ENCODE results near the gene DRG1. TPM values are rescaled to one million over a fixed set of nuclear protein-coding genes. Genes with fewer than 3 reads are reported as not detected.
"Not testable (repeated sequence)": the region's sequence is repeated elsewhere in the genome, so short reads cannot be mapped to it uniquely, and the experiment has no call there.

DRG1 gene
- total RNA-seq, 1 donor from 2014 or later: 80.5 TPM

DNA sequence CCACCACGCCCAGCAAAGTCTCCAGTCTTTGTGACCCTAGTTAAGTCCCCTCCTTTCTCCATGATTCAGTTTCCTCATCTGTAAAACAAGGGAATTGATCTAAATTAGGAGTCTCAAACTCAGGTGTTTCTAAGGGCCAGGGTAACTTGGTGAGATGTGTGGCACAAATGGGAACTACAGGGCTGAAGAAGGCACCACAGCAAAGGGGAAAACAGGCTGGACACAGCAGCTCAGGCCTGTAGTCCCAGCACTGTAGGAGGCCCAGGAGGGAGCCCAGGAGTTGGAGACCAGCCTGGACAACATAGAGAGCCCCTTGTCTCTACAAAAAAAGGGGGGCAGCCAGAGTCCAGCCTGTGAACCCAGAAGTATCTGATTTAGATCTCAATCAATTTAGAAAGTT lies 37.7 kb upstream of the DRG1 start:
- Mint-ChIP-seq H3K9me3 (no peaks in the 10 kb centered on the region), H3K4me3 (no peak overlapping the region), H3K27ac (ENCODE audit: unreplicated experiment) (no peak overlapping the region), H3K27me3 (ENCODE audit: low read depth) (no peaks in the 10 kb centered on the region), H3K36me3 (ENCODE audit: low read depth) (no peaks in the 10 kb centered on the region), H3K4me1 (no peaks in the 10 kb centered on the region)
- DNase-seq (ENCODE audit: low read depth, low spot score): no peak
- TF ChIP-seq, protein P1, sequence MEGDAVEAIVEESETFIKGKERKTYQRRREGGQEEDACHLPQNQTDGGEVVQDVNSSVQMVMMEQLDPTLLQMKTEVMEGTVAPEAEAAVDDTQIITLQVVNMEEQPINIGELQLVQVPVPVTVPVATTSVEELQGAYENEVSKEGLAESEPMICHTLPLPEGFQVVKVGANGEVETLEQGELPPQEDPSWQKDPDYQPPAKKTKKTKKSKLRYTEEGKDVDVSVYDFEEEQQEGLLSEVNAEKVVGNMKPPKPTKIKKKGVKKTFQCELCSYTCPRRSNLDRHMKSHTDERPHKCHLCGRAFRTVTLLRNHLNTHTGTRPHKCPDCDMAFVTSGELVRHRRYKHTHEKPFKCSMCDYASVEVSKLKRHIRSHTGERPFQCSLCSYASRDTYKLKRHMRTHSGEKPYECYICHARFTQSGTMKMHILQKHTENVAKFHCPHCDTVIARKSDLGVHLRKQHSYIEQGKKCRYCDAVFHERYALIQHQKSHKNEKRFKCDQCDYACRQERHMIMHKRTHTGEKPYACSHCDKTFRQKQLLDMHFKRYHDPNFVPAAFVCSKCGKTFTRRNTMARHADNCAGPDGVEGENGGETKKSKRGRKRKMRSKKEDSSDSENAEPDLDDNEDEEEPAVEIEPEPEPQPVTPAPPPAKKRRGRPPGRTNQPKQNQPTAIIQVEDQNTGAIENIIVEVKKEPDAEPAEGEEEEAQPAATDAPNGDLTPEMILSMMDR (conservative IDR thresholded peaks at IDR 0.05): no peak

DNA sequence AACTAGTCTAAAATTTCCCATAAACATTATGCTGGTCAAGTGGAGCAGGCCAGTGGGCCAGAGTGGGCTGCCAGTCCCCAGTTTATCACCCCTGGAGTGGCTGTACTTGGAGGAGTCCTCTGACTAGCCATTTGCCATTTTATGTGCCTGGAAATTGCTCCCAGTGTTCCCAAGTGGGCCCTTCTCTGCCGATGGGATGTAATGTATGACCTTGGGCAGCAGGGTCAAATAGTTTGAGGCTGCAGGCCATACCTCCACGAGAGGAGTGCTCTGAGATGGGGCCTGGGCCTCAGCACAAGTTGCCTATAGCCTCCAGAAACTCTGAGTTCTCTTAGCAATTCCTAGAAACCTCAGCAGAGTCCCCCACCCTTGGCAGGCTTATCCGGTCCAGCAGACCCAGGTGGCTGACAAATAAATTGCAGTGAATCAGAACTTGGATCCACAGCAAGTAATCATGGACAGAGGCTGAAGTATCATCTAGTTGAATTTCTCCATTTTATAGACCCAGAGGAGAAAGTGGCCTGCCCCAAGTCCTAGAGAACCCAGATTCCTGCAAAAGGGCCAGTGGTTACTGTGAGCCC lies 35.4 kb upstream of the DRG1 start:
- H3K27ac Mint-ChIP-seq (ENCODE audit: unreplicated experiment): no peak overlapping the region
- no peaks in the 10 kb centered on the region for H3K27me3 Mint-ChIP-seq (ENCODE audit: low read depth)
- TF ChIP-seq, protein P1 (conservative IDR thresholded peaks at IDR 0.05): no peak
- no peak overlapping the region for H3K4me3 Mint-ChIP-seq
- no peaks in the 10 kb centered on the region for H3K9me3 Mint-ChIP-seq
- H3K36me3 Mint-ChIP-seq (ENCODE audit: low read depth): no peaks in the 10 kb centered on the region
- H3K4me1 Mint-ChIP-seq: no peaks in the 10 kb centered on the region
- DNase-seq (ENCODE audit: low read depth, low spot score): no peak

DNA sequence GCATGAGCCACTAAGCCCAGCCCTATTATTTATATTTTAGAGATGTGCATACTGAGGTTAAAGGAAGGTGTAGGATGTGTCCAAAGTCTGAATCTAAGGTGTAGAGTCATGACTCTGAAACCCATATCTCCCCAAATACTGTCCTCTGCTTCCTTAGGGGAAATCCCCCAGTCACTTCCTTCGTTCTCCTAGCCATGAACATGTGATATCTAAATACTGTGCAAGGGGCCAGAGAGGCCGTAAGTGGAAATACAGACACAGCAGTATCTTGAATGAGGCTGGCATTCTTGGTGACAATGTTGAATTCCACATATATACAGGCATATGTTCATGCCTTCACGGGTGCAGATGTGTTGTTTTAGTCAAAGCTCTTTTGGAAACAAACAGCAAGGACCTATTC lies 32.0 kb upstream of the DRG1 start:
- Mint-ChIP-seq H3K4me3 (no peak overlapping the region), H3K4me1 (no peaks in the 10 kb centered on the region), H3K36me3 (ENCODE audit: low read depth) (no peaks in the 10 kb centered on the region), H3K27ac (ENCODE audit: unreplicated experiment) (no peak overlapping the region), H3K27me3 (ENCODE audit: low read depth) (no peaks in the 10 kb centered on the region), H3K9me3 (no peaks in the 10 kb centered on the region)
- TF ChIP-seq, protein P1 (conservative IDR thresholded peaks at IDR 0.05): no peak
- no peak for DNase-seq (ENCODE audit: low read depth, low spot score)

DNA sequence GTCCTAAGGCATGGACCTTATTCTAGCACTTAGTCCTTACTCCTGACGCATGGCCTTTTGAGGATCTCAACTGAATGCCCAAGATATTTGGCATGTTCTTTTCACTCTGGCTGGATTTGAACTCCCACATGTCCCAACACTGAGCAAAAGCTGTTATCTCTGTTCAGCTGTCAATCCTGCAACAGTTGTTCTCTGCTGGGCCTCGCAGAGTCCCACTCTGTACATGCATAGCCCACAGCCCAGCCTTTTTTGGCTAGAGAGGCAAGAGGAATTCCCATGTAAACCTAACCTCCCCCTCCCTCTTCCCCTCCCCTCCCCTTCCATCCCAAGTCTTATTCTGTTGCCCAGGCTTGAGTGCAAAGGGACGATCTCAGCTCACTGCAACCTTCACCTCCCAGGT lies 21.8 kb upstream of the DRG1 start:
- no peak for DNase-seq (ENCODE audit: low read depth, low spot score)
- H3K27me3 Mint-ChIP-seq (ENCODE audit: low read depth): no peaks in the 10 kb centered on the region
- TF ChIP-seq, protein P1 (conservative IDR thresholded peaks at IDR 0.05): no peak
- no peak overlapping the region for H3K4me3 Mint-ChIP-seq
- H3K36me3 Mint-ChIP-seq (ENCODE audit: low read depth): no peaks in the 10 kb centered on the region
- no peaks in the 10 kb centered on the region for H3K4me1 Mint-ChIP-seq
- H3K9me3 Mint-ChIP-seq: no peaks in the 10 kb centered on the region
- H3K27ac Mint-ChIP-seq (ENCODE audit: unreplicated experiment): no peak overlapping the region

DNA sequence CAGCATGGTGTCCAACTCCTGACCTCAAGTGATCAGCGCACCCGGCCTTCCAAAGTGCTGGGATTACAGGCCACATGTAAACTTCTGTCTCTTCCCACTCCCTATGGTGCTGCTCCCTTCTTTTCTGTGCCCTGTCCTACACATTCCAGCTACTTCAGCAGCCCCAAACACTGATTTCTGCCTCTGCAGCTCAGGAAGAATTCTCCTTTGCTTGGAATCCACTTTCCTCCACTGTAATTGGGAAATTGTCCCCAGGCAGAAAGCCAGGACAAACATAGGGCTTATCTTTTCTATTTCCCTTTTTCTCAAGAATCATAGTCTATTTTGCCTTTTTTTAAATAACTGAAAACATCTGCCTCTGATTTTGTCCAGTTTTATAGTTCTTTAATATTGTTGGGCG lies 21.3 kb upstream of the DRG1 start:
- DNase-seq (ENCODE audit: low read depth, low spot score): no peak
- H3K27me3 Mint-ChIP-seq (ENCODE audit: low read depth): no peaks in the 10 kb centered on the region
- no peaks in the 10 kb centered on the region for H3K36me3 Mint-ChIP-seq (ENCODE audit: low read depth)
- TF ChIP-seq, protein P1 (conservative IDR thresholded peaks at IDR 0.05): no peak
- H3K4me3 Mint-ChIP-seq: no peak overlapping the region
- no peaks in the 10 kb centered on the region for H3K9me3 Mint-ChIP-seq
- no peaks in the 10 kb centered on the region for H3K4me1 Mint-ChIP-seq
- no peak overlapping the region for H3K27ac Mint-ChIP-seq (ENCODE audit: unreplicated experiment)

DNA sequence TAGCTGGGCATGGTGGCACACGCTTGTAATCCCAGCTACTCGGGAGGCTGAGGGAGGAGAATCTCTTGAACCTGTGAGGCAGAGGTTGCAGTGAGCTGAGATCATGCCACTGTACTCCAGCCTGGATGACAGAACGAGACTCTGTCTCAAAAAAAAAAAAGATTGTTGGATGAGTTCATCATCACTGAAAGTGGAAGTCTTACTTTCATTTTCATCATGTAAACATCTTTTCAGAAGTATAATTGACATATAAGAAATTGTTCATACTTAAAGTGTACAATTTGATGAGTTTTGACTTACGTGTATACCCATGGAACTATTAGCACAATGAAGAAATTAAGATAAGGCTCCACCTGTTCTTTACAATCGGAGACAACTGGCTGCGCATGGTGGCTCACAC lies 20.8 kb upstream of the DRG1 start:
- H3K27me3 Mint-ChIP-seq (ENCODE audit: low read depth); DNase-seq (ENCODE audit: low read depth, low spot score); H3K36me3 Mint-ChIP-seq (ENCODE audit: low read depth); H3K9me3 Mint-ChIP-seq; H3K4me1 Mint-ChIP-seq; H3K4me3 Mint-ChIP-seq; H3K27ac Mint-ChIP-seq (ENCODE audit: unreplicated experiment): not testable (repeated sequence)
